HG03025 (cell line): ENCODE data around the gene ARHGAP6.

ENCODE experiments used
- ATAC-seq: cut with Tn5 transposase; IDR thresholded peaks from one replicate; pipeline ENCODE4 v1.9.1; 2021; ENCODE audit warnings: mild to moderate bottlenecking, moderate library complexity; ENCODE audit not compliant: unreplicated experiment, low FRiP score

ARHGAP6 gene

GRCh38 chrX:11336201-11336600, 329.5 kb downstream of the ARHGAP6 start:
- ATAC-seq, result no peak

GRCh38 chrX:11334165-11334564, 331.6 kb downstream of the ARHGAP6 start:
- no peak for ATAC-seq

GRCh38 chrX:11331788-11332187, 333.9 kb downstream of the ARHGAP6 start:
- no peak for ATAC-seq

- no peak for ATAC-seq
Measured at GRCh38 chrX:11329021-11329420, 336.7 kb downstream of the ARHGAP6 start.

- ATAC-seq, result no peak
Measured at GRCh38 chrX:11328134-11328533, 337.6 kb downstream of the ARHGAP6 start.

GRCh38 chrX:11321986-11322385, 343.7 kb downstream of the ARHGAP6 start:
- ATAC-seq, result no peak

- ATAC-seq, result no peak
Measured at GRCh38 chrX:11319806-11320520, 345.8 kb downstream of the ARHGAP6 start.

- ATAC-seq, result no peak
Measured at GRCh38 chrX:11311706-11312105, 354.0 kb downstream of the ARHGAP6 start.

- ATAC-seq, result no peak
Measured at GRCh38 chrX:11309220-11309619, 356.5 kb downstream of the ARHGAP6 start.

- no peak for ATAC-seq
Measured at GRCh38 chrX:11305641-11306040, 360.1 kb downstream of the ARHGAP6 start.

- no peak for ATAC-seq
Measured at GRCh38 chrX:11304829-11305228, 360.9 kb downstream of the ARHGAP6 start.

- ATAC-seq, result no peak
Measured at GRCh38 chrX:11298600-11298999, 367.1 kb downstream of the ARHGAP6 start.

GRCh38 chrX:11296051-11296450, 369.7 kb downstream of the ARHGAP6 start:
- no peak for ATAC-seq

- no peak for ATAC-seq
Measured at GRCh38 chrX:11293113-11293512, 372.6 kb downstream of the ARHGAP6 start, which contains the start of gene AMELX. Gene AMELX (plus strand): TSS chrX:11293413. CDS start chrX:11294789, 1,376 bp downstream.

GRCh38 chrX:11290416-11291102, 375.2 kb downstream of the ARHGAP6 start:
- no peak for ATAC-seq

- ATAC-seq, result no peak
Measured at GRCh38 chrX:11287505-11287904, 378.2 kb downstream of the ARHGAP6 start.

GRCh38 chrX:11285651-11286050, 380.1 kb downstream of the ARHGAP6 start:
- no peak for ATAC-seq

GRCh38 chrX:11282043-11282442, 383.7 kb downstream of the ARHGAP6 start:
- no peak for ATAC-seq

GRCh38 chrX:11273544-11273943, 392.2 kb downstream of the ARHGAP6 start:
- no peak for ATAC-seq

GRCh38 chrX:11272863-11273262, 392.9 kb downstream of the ARHGAP6 start:
- no peak for ATAC-seq

GRCh38 chrX:11272290-11272689, 393.4 kb downstream of the ARHGAP6 start:
- ATAC-seq, result no peak

- ATAC-seq, result no peak
Measured at GRCh38 chrX:11269996-11270395, 395.7 kb downstream of the ARHGAP6 start.
